Mucosa of rectum (tissue), 2 donors: ENCODE measurements around the gene CAMKMT.

Source experiments
- H3K27ac ChIP-seq, 2 donors: one replicate each; pipeline ENCODE4 v1.7.0; 2013; ENCODE audit warnings: inconsistent platforms in 2 of 2, low read depth in 2 of 2, low read length in 2 of 2
- H3K27me3 ChIP-seq, 2 donors: one replicate each; pipeline ENCODE4 v1.7.0; 2013; ENCODE audit warnings: low read length in 2 of 2; ENCODE audit not compliant: control insufficient read depth in 2 of 2, insufficient read depth in 2 of 2
- H3K36me3 ChIP-seq, 2 donors: one replicate each; pipeline ENCODE4 v1.7.0; 2013; ENCODE audit warnings: low read length in 2 of 2; ENCODE audit not compliant: control insufficient read depth in 2 of 2, insufficient read depth in 2 of 2
- H3K4me1 ChIP-seq, 2 donors: one replicate each; pipeline ENCODE4 v1.7.0; 2013; ENCODE audit warnings: low read length in 2 of 2, mild to moderate bottlenecking in 1 of 2; ENCODE audit not compliant: control insufficient read depth in 2 of 2, insufficient read depth in 2 of 2
- H3K4me3 ChIP-seq, 2 donors: one replicate each; pipeline ENCODE4 v1.7.0; 2013; ENCODE audit warnings: low read length in 2 of 2
- H3K9ac ChIP-seq, 2 donors: one replicate each; pipeline ENCODE4 v1.7.0; 2013; ENCODE audit warnings: low read length in 2 of 2, low read depth in 1 of 2, mild to moderate bottlenecking in 1 of 2
- H3K9me3 ChIP-seq, 2 donors: one replicate each; pipeline ENCODE4 v1.7.0; 2013; ENCODE audit warnings: low read length in 2 of 2; ENCODE audit not compliant: control insufficient read depth in 2 of 2
- donor health status: healthy.
- donor health status: Normal muscosa, but diverticular disease.

The CAMKMT gene

GRCh38 chr2:44715671-44716081 lies 353.9 kb downstream of the CAMKMT start:
- H3K4me3 ChIP-seq = no peak overlapping the region
- no peaks in the 10 kb centered on the region for H3K36me3 ChIP-seq
- H3K27me3 ChIP-seq = no peaks in the 10 kb centered on the region
- H3K4me1 ChIP-seq = no peaks in the 10 kb centered on the region
- H3K9ac ChIP-seq = no peak overlapping the region
- H3K27ac ChIP-seq = no peak overlapping the region
- no peaks in the 10 kb centered on the region for H3K9me3 ChIP-seq

GRCh38 chr2:44716131-44716530 lies 354.4 kb downstream of the CAMKMT start:
- Histone ChIP-seq H3K4me3 (no peak overlapping the region), H3K27ac (no peak overlapping the region), H3K27me3 (no peaks in the 10 kb centered on the region), H3K9me3 (no peaks in the 10 kb centered on the region), H3K36me3 (no peaks in the 10 kb centered on the region), H3K9ac (no peak overlapping the region), H3K4me1 (no peaks in the 10 kb centered on the region)

- no peak overlapping the region for H3K27ac ChIP-seq
- H3K27me3 ChIP-seq = no peaks in the 10 kb centered on the region
- no peaks in the 10 kb centered on the region for H3K4me1 ChIP-seq
- H3K4me3 ChIP-seq = no peak overlapping the region
- H3K36me3 ChIP-seq = no peaks in the 10 kb centered on the region
- H3K9me3 ChIP-seq = no peaks in the 10 kb centered on the region
- no peak overlapping the region for H3K9ac ChIP-seq
Measured at GRCh38 chr2:44718431-44718830, 356.7 kb downstream of the CAMKMT start.

GRCh38 chr2:44719562-44719961 lies 357.8 kb downstream of the CAMKMT start:
- Histone ChIP-seq H3K9me3 (no peaks in the 10 kb centered on the region), H3K4me1 (no peaks in the 10 kb centered on the region), H3K9ac (no peak overlapping the region)

GRCh38 chr2:44722026-44722625 lies 360.4 kb downstream of the CAMKMT start:
- no peaks in the 10 kb centered on the region for H3K9me3 ChIP-seq
- no peak overlapping the region for H3K9ac ChIP-seq
- H3K27me3 ChIP-seq = no peaks in the 10 kb centered on the region
- no peaks in the 10 kb centered on the region for H3K4me1 ChIP-seq
- H3K4me3 ChIP-seq = no peak overlapping the region
- H3K36me3 ChIP-seq = no peaks in the 10 kb centered on the region
- H3K27ac ChIP-seq = no peak overlapping the region

More at GRCh38 chr2:44719562-44719961, 357.8 kb downstream of the CAMKMT start:
- Histone ChIP-seq H3K27ac (no peak overlapping the region), H3K36me3 (no peaks in the 10 kb centered on the region), H3K27me3 (no peaks in the 10 kb centered on the region), H3K4me3 (no peak overlapping the region)

- H3K27me3 ChIP-seq = no peaks in the 10 kb centered on the region
- no peak overlapping the region for H3K9ac ChIP-seq
- H3K36me3 ChIP-seq = no peaks in the 10 kb centered on the region
- no peaks in the 10 kb centered on the region for H3K4me1 ChIP-seq
- H3K4me3 ChIP-seq = no peak overlapping the region
- H3K27ac ChIP-seq = no peak overlapping the region
- no peaks in the 10 kb centered on the region for H3K9me3 ChIP-seq
Measured at GRCh38 chr2:44723921-44724320, 362.2 kb downstream of the CAMKMT start.

GRCh38 chr2:44730593-44730992 lies 368.8 kb downstream of the CAMKMT start:
- Histone ChIP-seq H3K4me3 (no peak overlapping the region), H3K36me3 (no peaks in the 10 kb centered on the region), H3K27ac (no peak overlapping the region), H3K9ac (no peak overlapping the region), H3K9me3 (no peaks in the 10 kb centered on the region), H3K4me1 (no peaks in the 10 kb centered on the region), H3K27me3 (no peaks in the 10 kb centered on the region)

- no peaks in the 10 kb centered on the region for H3K4me1 ChIP-seq
- peaks cover 0 to 5% of the 10 kb centered on the region in 2 donors for H3K9me3 ChIP-seq
- H3K4me3 ChIP-seq = no peak overlapping the region
- no peaks in the 10 kb centered on the region for H3K27me3 ChIP-seq
- H3K36me3 ChIP-seq = no peaks in the 10 kb centered on the region
- no peak overlapping the region for H3K9ac ChIP-seq
- H3K27ac ChIP-seq = no peak overlapping the region
Measured at GRCh38 chr2:44731505-44731904, 369.8 kb downstream of the CAMKMT start.

- peaks cover 5 to 8% of the 10 kb centered on the region in 2 donors for H3K9me3 ChIP-seq
- H3K4me3 ChIP-seq = no peak overlapping the region
- no peak overlapping the region for H3K27ac ChIP-seq
- no peaks in the 10 kb centered on the region for H3K36me3 ChIP-seq
- H3K9ac ChIP-seq = no peak overlapping the region
- H3K27me3 ChIP-seq = no peaks in the 10 kb centered on the region
- H3K4me1 ChIP-seq = no peaks in the 10 kb centered on the region
Measured at GRCh38 chr2:44736270-44736942, 374.7 kb downstream of the CAMKMT start.

GRCh38 chr2:44740678-44741077 lies 378.9 kb downstream of the CAMKMT start:
- Histone ChIP-seq H3K9ac (no peak overlapping the region), H3K36me3 (no peaks in the 10 kb centered on the region), H3K27ac (no peak overlapping the region), H3K9me3 (peaks cover 5 to 8% of the 10 kb centered on the region in 2 donors), H3K4me3 (no peak overlapping the region), H3K4me1 (no peaks in the 10 kb centered on the region), H3K27me3 (no peaks in the 10 kb centered on the region)
